OCI-LY3 (cell line): ENCODE results near the gene CTDP1.

ENCODE experiments used
- EZH2phosphoT487 ChIP-seq: fragments of 200-600 bp; shearing (Covaris generic); IDR thresholded peaks from 2 replicates; pipeline ENCODE4 v1.6.1; 2018; ENCODE audit warnings: antibody characterized with exemption, mixed run types, low read depth
- TF ChIP-seq, protein P1 (sequence below): fragments of 200-600, 300-600 bp; sonication (generic); IDR thresholded peaks from 2 replicates; pipeline ENCODE4 v1.5.1; 2014; ENCODE audit warnings: antibody characterized with exemption, low read length, low read depth

DNA sequence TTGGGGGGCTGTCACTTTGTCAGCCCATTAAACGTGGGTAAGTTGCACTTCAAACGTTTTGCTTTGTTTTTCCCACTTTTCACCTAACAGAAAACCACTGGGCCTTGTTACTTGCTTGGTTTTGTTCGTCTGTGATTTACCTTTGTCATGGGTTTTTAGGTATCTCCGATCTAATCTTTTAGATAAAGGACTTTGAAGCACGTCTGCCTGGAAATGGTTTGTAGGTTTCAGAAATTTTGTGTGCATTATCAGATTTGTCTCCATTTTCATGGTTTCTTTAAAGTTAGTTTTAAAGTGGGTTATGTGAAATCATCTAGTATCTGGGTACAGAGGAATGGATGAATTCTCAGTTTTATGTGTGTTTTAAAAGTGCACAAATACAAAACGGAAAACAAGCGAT, 6.4 kb downstream of the CTDP1 start:
- TF ChIP-seq, protein P1, sequence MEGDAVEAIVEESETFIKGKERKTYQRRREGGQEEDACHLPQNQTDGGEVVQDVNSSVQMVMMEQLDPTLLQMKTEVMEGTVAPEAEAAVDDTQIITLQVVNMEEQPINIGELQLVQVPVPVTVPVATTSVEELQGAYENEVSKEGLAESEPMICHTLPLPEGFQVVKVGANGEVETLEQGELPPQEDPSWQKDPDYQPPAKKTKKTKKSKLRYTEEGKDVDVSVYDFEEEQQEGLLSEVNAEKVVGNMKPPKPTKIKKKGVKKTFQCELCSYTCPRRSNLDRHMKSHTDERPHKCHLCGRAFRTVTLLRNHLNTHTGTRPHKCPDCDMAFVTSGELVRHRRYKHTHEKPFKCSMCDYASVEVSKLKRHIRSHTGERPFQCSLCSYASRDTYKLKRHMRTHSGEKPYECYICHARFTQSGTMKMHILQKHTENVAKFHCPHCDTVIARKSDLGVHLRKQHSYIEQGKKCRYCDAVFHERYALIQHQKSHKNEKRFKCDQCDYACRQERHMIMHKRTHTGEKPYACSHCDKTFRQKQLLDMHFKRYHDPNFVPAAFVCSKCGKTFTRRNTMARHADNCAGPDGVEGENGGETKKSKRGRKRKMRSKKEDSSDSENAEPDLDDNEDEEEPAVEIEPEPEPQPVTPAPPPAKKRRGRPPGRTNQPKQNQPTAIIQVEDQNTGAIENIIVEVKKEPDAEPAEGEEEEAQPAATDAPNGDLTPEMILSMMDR: no peak
- no peak for TF ChIP-seq EZH2phosphoT487
